ENCODE data around the gene ARGFX.
"Not testable (repeated sequence)": the region's sequence is repeated elsewhere in the genome, so short reads cannot be mapped to it uniquely, and the experiment has no call there.

The ARGFX gene

DNA sequence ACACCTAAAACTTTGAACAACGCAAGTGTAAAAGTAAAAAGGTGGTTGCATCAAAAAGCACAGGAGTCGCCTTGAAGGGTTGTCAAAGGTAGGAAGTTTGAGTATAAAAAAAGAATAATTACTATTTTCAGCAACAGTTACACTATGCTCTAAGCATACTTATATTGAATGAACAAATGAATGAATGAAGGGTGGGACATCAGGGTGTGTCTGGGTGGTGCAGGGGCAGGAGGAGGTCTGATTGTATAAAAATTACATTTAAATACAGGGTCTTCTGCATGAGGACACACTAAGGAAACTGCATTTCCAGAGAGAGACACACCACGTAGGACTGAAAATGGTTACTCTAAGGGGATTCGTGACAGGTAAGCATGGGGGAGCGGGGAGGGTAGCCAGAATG is at the start of gene ARGFX:
TSS of gene ARGFX (plus strand) at position 301 of the 400 bp plus-strand sequence. CDS start 2,765 bp downstream, outside the sequence.
- no peak for DNase-seq (ENCODE audit: low spot score)

DNA sequence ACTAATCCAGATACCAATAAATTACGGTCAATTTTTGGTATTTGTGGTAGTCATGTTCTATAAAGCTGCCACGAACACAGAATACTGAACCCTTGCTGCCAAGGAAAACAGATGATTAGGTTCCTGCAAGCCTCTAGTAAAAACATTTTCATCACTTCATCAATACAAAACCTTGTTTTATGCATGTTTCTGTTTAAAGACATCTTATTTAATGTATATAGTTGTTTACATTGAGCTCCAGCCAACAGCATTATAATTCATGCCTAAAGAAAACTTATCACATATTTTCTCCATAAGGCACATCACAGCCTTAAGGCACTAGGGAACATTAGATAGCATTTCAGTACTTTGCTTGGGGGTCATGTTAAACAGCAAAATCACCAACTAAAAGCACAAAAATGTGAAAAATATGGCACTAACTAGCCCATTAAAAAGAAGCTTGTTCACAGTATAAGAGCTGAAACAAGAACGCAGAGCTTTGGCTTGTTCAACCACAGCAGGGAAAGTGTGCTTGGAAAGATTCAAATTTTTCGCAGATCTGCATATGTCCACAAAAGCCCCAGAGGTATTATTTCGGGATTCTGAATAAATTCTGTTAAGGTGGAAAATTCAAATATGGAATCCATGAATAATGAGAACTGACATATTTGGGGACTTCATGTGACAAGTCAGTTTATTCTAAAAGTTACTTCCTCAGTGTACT is 49.6 kb upstream of the ARGFX start:
- no peak for DNase-seq (ENCODE audit: low spot score)

DNA sequence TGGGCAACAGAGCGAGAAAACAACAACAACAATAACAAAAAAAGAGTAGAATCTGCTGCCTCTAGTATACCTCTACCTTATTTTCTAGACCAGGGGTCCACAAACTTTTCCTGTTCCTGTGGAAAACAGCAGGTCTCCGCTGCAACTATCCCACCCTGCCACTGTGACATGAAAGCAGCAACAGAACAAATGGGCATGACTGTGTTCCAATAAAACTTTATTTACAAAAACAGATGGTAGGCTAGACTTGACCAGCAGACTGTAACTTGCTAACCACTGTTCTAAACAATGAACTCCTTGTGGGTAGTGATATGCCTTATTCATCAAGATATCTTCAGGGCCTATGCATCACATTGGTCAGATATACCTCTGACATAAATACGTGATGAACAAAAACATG is 47.2 kb upstream of the ARGFX start:
- DNase-seq (ENCODE audit: low spot score): no peak

DNA sequence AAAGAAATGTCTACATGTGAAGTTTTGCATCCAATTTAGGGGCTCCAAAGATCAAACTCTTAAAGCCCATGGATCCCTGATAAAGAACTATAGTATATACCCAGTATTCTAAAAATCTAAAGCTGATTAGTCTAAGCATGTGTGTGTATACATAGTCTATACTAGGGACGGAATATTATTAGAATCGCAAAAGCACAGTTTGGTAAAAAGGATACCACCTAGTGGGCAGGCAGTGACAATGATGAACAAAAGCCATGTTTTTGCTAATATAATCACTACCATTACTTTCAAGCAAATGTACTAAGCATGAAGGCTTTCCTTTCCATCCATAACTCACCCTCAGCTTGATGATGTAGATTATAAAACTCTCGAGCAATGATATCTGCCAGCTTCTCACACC is 38.4 kb upstream of the ARGFX start:
- DNase-seq (ENCODE audit: low spot score): peak; percentile 67

DNA sequence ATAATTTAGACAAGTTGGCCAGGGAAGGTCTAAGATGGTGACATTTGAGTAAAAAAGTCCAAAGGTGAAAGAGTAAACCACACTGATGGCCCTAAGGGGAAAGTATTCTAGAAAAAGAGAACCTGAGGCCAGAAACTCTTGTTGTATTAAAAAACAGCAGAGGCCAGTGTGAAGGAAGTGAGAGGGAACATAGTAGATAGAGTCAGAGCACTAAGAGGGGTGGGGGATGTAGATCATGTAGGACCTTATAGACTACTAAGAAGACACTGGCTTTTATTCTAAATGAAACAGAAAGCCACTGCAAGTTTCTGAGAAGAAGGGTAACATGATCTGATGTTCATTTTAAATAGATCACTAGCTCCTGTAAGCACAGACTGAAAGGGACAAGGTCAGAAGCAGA is 36.5 kb upstream of the ARGFX start:
- no peak for DNase-seq (ENCODE audit: low spot score)

DNA sequence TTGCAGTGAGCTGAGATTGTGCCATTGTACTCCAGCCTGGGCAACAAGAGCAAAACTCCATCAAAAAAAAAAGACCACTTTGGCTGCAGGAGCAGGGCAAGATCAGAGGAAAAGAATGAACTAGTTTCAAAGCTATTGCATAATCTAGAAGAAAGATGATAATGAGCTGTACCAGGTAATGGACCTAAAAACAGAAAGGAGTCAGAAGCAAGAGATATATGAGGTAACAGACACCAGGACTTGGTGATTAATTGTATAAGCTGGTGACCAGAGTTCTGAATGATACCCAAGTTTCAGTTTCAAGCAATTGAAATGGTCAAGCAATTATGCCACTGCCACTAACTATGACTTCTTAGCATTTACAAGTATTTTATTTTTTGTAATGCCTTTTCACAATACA is 24.8 kb upstream of the ARGFX start:
- no peak for DNase-seq (ENCODE audit: low spot score)

DNA sequence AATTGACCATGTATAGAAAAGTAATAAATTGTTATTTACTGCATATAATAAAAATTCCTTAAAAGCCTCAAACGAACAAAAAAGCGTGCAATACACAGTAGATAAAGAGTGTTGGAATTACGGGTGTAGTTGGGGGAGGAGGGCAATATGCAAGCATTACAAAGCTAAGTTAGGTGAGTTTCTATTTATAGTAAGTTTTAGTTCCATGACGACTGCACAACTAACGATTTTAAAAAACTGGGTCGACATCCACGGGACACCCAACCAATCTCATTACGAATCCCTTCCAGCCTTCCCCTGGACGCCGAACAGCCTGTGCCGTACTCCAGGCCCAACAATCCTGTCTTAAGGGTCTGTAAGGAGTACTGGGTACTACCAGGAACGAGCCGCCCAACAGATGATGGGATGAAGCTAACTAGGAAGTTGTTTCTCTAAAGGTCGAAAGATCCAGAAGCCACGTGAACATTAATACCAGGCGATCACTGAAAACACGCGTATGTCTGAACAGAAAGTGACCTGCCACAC is 22.6 kb upstream of the ARGFX start:
- peak; percentile 15 for DNase-seq (ENCODE audit: low spot score)

DNA sequence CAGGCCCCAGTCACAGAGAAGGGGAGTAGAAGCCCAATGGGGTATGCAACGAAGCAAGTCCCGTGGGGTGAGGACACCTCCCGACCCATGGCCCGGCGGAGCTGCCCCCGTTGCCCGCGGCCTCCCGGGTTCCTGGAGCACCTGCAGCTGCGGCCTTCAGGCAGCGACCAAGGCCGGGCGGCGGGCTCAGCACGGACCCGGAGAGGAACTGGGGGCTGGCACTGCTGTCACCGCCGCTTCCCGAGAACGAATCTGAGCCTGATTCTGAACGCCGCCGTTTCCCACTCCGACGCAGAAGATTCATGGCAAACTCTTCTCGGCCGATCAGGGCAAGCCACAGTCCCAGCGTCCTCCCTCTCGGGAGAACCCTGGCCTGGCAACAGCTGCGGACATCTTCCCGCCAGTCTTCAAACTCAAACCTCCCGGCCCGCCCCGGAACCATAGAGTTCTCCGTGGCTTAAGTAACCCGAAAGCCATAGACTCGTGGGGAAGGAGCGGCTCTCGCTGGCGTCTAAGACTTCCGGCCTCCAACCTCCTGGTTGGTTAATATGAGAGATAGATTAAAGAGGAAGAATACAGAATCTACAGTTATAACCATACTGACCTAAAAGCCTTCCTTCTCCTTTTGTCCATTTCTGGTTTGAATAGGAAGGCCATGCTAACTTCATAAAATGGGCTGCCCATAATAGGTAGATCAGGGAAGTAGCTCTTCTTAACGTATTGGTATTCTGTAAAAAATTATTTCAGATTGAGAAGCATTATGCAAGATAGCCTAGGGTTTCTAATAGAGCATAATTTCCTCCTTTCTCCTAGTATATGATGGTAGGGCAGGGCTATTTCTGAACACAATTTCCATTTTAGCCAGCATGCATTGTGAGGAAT is 21.9 kb upstream of the ARGFX start, which contains the start of gene POLQ:
TSS of gene POLQ (minus strand) at position 415 of the 882 bp plus-strand sequence. CDS start at position 304, 111 bp downstream.
- peak; percentile 94 for DNase-seq (ENCODE audit: low spot score)

DNA sequence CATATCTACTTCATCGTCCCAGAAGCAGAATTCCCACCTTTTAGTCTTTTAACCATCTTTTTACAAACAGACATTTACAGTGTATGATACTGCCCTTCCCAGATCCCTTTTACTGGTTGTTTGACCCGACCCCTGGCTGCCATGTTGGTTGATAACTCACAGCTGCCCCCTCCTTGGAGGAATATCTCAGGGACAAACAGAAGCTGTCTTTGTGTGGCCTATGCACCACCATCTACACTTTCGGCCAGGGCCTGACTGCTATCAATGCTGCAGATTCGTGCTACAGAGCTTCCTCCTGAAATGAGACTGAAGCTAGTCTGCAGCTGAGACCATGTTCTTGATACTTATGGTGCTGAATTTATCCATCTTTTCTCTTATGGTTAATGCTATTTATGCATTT is 15.4 kb upstream of the ARGFX start:
- no peak for DNase-seq (ENCODE audit: low spot score)

DNA sequence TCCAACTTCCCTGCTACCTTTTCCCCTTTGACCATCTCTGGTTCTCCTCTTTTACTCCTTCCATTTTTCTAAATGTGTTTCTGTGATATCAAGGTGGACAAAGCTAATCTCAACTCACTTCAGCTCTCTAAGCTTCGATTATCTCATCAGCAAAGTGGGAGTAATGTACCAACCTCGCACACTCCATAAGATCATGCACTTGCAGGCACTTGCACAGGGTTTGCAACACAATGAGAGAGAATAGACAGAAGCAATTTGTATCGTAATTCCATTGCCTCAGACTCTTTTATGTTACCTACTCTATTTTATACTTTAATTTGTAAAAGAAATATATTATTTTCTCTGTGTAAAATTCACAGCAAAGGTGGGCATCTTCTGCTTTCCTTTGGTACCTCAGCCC is 15.0 kb upstream of the ARGFX start:
- DNase-seq (ENCODE audit: low spot score): no peak

DNA sequence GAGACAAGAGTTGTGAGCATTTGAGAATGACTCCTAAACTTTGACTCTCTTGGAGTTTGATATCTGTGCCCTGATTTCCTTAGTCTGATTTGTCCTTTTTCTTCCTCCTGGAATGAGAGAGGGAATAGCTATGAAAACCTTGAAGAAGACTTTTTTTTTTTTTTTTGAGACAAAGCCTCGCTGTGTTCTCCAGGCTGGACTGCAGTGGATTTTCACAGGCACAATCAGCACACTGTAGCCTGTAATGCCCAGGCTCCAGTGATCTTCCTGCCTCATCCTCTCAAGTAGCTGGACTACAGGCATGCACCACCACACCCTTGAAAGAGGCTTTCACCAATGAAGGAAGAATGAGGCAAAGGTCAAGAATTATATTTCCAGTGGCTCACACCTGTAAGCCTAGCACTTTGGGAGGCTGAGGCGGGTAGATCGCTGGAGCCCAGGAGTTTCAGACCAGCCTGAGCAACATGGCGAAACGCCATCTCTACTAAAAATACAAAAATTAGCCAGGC is 10.3 kb upstream of the ARGFX start:
- no peak for DNase-seq (ENCODE audit: low spot score)

DNA sequence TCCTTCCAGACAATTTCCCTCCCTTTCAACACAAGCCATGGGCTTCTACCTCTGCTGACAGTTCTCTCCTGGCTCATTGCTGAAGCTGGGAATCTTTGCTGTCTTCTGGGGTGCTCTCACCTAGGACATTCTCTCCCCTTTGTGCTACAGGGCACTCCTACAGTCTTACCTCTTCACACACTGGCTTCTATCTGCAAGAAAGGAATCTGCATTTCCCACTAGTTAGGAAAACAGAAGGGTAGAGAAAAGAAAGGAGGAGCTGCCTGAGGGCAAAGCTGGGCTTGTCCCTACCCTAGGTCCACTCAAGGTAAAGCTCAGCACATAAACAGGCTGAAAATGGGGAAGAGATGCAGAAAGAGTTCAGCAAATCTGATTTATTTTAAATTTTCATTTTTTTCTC is 5.6 kb upstream of the ARGFX start:
- no peak for DNase-seq (ENCODE audit: low spot score)

DNA sequence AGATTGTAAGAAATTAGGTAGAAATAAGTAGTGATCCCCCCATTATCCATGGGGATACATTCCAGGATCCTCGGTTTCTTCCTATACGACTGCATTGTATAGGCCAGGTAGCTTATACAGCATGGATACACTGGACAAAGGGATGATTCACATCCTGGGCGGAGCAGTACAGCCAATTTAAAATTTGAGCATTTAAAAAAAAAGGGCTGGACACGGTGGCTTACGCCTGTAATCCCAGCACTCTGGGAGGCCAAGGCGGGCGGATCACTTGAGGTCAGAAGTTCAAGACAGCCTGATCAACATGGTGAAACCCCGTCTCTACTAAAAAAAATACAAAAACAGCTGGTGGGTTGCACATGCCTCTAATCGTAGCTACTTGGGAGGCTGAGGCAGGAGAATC is 976 bp upstream of the ARGFX start:
- DNase-seq (ENCODE audit: low spot score): no peak

DNA sequence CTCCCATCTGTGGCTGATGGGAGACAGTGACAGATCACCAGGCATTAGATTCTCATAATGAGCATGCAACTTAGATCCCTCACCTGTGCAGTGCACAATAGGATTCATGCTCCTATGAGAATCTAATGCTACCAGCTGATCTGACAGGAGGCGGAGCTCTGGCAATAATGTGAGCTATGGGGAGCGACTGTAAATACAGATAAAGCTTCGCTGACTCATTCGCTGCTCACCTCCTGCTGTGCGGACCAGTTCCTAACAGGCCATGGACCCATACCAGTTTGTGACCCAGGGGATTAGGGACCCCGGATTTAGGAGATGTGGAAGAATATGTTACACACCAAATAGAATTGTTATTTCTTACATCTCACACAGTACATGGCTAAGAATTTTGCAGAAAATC is 6.7 kb downstream of the ARGFX start:
- DNase-seq (ENCODE audit: low spot score): no peak

DNA sequence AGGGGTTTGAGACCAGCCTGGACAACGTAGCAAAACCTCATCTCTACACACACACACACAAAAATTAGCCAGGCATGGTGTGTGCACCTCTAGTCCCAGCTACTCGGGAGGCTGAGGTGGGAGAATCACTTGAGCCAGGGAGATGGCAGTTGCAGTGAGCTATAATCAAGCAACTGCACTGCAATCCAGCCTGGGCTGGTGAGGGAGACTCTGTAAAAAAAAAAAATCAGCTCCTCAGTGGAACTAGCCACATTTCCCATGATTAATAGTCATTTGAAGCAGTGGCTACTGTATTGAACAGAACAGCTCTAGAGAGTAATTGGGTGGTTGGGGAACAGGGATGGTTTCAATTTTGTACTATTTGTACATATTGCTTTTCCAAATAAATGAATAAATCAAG is 13.9 kb downstream of the ARGFX start:
- DNase-seq (ENCODE audit: low spot score): no peak

DNA sequence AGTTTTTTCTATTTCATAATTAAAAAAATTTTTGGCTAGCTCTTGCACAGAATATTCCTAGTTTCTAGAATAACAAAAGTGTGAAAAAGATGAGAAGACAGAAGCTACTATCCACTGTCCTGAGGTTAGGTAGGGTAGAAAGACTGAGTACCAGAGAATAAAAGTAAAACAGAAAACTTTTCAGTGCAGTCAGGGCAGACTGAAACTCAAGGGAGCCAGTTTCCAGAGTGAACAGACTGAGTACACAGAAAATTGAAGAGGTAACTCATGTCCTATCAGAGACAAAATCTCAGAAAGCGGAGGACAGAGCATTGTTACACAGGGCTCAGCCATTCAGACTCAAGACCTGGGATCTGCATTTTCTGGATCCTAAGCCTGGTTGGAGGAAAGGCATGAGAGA is 16.7 kb downstream of the ARGFX start:
- no peak for DNase-seq (ENCODE audit: low spot score)

DNA sequence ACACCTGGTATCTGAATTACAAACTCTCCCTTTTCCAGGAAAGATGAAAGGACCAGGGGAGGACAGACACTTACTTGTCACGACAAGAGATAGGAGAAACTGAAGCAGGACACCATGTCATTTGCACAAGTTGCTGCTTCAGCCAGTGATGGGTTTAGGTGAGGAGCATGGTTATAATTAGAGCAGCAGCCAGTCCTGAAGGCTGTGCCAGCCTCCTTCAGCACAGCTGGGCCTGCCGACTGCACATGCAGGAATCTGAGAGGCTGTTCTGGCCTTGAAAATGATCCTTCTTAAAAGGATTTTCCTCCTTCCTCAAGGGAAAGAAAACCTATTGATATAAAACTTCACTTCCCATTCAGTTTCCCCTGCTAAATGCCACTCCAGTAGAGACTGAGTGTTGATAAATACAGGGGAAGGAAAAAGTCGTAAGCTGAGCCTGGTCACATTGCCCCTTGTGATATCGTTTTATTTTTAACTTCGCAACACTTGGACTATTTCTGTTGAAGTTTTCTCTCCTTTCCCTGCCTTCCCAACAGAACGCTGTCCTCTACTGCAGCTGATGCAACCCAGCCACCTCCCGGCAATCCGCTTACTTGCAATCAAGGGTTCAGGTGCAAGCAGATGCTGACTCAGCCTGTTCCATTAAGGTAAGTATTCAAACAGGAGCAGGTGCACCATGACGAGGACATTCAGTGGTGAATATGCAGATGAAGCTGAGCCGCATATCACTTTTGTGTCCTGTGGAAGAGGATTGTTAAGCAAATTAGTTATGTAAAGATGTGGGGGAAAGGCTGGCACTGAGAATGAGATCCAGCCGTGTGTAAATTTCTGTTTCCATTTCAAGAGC is 25.3 kb downstream of the ARGFX start, which contains the start of gene FBXO40:
TSS of gene FBXO40 (plus strand) at position 524 of the 847 bp plus-strand sequence. CDS start 27,197 bp downstream, outside the sequence.
- DNase-seq (ENCODE audit: low spot score): no peak

DNA sequence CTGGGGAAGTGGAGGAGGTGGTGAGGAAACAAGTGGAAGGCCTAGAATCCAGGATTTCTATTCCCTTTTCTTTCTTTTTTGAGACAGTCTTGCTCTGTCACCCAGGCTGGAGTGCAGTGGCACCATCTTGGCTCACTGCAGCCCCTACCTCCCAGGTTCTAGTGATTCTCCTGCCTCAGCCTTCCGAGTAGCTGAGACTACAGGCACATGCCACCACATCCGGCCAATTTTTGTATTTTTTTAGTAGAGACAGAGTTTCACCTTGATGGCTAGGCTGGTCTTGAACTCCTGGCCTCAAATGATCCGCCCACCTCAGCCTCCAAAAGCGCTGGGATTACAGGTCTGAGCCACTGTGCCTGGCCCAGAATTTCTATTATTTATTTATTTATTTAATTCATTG is 26.1 kb downstream of the ARGFX start:
- DNase-seq (ENCODE audit: low spot score): not testable (repeated sequence)

DNA sequence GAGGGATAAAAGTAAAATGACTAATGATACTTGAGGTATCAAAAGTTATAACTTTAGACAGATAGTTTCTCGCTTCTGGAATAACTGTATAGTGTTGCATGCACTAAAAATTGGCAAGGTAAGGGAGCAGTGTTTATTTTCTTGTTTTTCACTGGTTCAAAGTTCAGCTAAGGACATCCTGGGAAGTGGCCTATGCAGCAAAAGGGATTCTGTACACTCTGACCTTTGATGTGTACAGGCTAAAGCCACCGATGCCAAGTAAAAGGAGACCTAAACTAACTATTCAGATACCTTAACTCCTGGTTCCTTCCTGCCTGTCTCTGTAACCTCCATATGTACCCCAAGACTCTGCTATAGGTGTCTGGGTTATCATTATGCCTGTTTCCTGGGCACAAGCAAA is 27.1 kb downstream of the ARGFX start:
- DNase-seq (ENCODE audit: low spot score): no peak

DNA sequence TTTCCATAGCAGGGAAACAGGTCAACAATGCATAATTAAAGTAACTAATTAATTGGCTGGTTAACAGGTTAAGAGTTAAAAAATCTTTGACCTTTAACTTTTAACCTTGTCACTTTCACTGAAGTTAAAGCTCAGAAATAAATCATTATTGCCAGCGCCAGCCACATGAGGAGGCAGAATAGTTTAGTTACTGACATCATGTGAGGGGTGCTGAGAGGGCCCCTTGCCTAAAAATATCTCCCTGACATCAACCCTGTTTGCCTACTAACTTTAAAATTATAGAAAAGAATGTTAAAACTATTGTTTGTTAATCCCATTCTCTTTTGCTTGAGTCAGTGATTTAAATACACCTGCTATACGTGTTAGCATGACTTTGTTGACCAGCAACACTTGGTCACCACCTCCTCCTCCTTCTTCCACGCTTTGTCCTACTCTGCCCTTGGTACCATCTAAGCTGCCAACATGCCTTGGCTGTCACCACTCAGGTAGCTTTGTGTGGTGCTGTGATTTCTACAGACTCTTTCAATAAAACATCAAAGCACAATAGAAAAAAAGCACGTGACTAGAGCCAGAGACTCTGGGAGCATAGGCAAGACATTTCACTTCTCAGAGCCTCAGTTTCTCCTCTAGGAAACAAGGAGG is 28.1 kb downstream of the ARGFX start:
- no peak for DNase-seq (ENCODE audit: low spot score)

DNA sequence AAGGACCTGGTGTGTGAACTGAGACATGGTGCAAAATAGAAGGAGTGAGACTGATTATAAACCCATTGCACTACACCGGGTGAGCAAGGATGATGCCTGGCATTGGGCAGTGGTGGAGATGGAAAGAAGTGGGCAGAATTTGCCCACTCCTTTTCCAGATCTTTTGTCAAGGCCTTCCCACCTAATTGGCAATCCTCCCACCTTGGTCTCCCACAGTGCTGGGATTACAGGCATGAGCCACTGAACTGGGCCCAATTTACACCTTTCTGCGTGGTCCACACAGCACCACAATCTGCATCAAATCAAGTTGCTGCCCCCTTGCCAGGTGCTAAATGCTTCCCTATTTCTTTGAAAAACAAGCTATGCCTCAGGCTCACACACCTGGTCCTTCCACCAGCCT is 30.8 kb downstream of the ARGFX start:
- no peak for DNase-seq (ENCODE audit: low spot score)

All from GM03348 (cell line).